H1 (cell line): ENCODE measurements around the gene MKRN2OS. TPM values are rescaled to one million over a fixed set of nuclear protein-coding genes. Genes with fewer than 3 reads are reported as not detected.

Experiments used
- CTCF ChIA-PET: fragments of 300-600 bp; sonication (Branson Sonifier 250); formaldehyde crosslinking; loops from one replicate; lab custom pipeline; 2021; ENCODE audit not compliant: partially characterized antibody; lab: Charles Lee
- POLR2A ChIA-PET: fragments of 300-600 bp; sonication (Branson Sonifier 250); formaldehyde crosslinking; loops from one replicate; lab custom pipeline; 2021; ENCODE audit warnings: inconsistent platforms; ENCODE audit not compliant: partially characterized antibody; lab: Charles Lee
- DNase-seq, 2 experiments: peaks; one replicate each; pipeline versions ENCODE4 v3.0.0 to v3.0.0-alpha.2; 2010 to 2022; ENCODE audit warnings: low spot score in 2 of 2, low read depth in 1 of 2, mixed read lengths in 1 of 2
- FAIRE-seq: peaks from 2 replicates; lab custom pipeline; 2011; peaks lifted over from hg19 to GRCh38; lab: Jason Lieb, UNC
- H2AFZ ChIP-seq: 2 replicates; pipeline ENCODE4 v1.8.1; 2012; ENCODE audit warnings: low read length, inconsistent platforms
- H2AK5ac ChIP-seq: 2 replicates; pipeline ENCODE4 v1.6.1; 2013; ENCODE audit warnings: low read depth, low read length
- H2BK120ac ChIP-seq: replicated peaks from 2 replicates; pipeline ENCODE3; 2013; ENCODE audit warnings: low read depth, low read length, inconsistent platforms
- H2BK12ac ChIP-seq: 2 replicates; pipeline ENCODE4 v1.6.1; 2013; ENCODE audit warnings: low read depth, low read length
- H2BK15ac ChIP-seq: 2 replicates; pipeline ENCODE4 v1.6.1; 2013; ENCODE audit warnings: low read length
- H2BK20ac ChIP-seq: 2 replicates; pipeline ENCODE4 v1.6.1; 2013; ENCODE audit warnings: low read length
- H2BK5ac ChIP-seq: 2 replicates; pipeline ENCODE4 v1.6.1; 2013; ENCODE audit warnings: low read depth, low read length
- H3K14ac ChIP-seq: 2 replicates; pipeline ENCODE4 v1.6.1; 2013; ENCODE audit warnings: inconsistent platforms; ENCODE audit not compliant: insufficient read length
- H3K18ac ChIP-seq: 2 replicates; pipeline ENCODE4 v1.6.1; 2013; ENCODE audit warnings: low read length; ENCODE audit errors: extremely low read depth
- H3K23ac ChIP-seq: 2 replicates; pipeline ENCODE4 v1.6.1; 2013; ENCODE audit warnings: inconsistent platforms; ENCODE audit not compliant: insufficient read length
- H3K23me2 ChIP-seq: 2 replicates; pipeline ENCODE4 v1.6.1; 2013; ENCODE audit warnings: low read depth, low read length
- H3K27ac ChIP-seq: 2 replicates; pipeline ENCODE4 v1.6.1; 2011; ENCODE audit warnings: low read depth, low read length, inconsistent platforms
- H3K27me3 ChIP-seq, 4 experiments: replicated peaks in 1 of 4; 1 replicate in 1 of 4; 2 replicates in 3 of 4; pipeline versions ENCODE4 v1.6.1 to v1.8.1; 2011 to 2013; ENCODE audit warnings: low read length in 3 of 4, mild to moderate bottlenecking in 3 of 4, inconsistent platforms in 2 of 4, mixed read lengths in 2 of 4, moderate library complexity in 1 of 4; ENCODE audit not compliant: control insufficient read depth in 3 of 4, insufficient read depth in 3 of 4; ENCODE audit errors: extremely low read depth in 1 of 4
- H3K36me3 ChIP-seq, 4 experiments: 2 replicates each; pipeline versions ENCODE4 v1.6.1 to v1.8.1; 2011 to 2013; ENCODE audit warnings: mild to moderate bottlenecking in 4 of 4, low read length in 3 of 4, moderate library complexity in 2 of 4, control low read depth in 1 of 4, inconsistent platforms in 1 of 4; ENCODE audit not compliant: insufficient read depth in 4 of 4, control insufficient read depth in 2 of 4
- H3K4ac ChIP-seq: replicated peaks from 2 replicates; pipeline ENCODE3; 2013; ENCODE audit warnings: low read length, low read depth, mixed read lengths, inconsistent platforms; ENCODE audit not compliant: insufficient read length
- H3K4me1 ChIP-seq, 4 experiments: replicated peaks in 1 of 4; 1 replicate in 1 of 4; 2 replicates in 3 of 4; pipeline versions ENCODE4 v1.6.1 to v1.8.1; 2011 to 2013; ENCODE audit warnings: low read length in 3 of 4, inconsistent platforms in 2 of 4, mixed read lengths in 1 of 4; ENCODE audit not compliant: insufficient read depth in 4 of 4, control insufficient read depth in 3 of 4
- H3K4me2 ChIP-seq, 2 experiments: 2 replicates each; pipeline versions ENCODE4 v1.6.1 to v1.8.1; 2011 to 2013; ENCODE audit warnings: low read depth in 2 of 2, low read length in 2 of 2, control low read depth in 1 of 2, inconsistent platforms in 1 of 2, mild to moderate bottlenecking in 1 of 2; ENCODE audit not compliant: insufficient read depth in 1 of 2
- H3K4me3 ChIP-seq, 4 experiments: fragments of 200-600, 300-600 bp in 1 of 4; sonication (generic), shearing (Covaris generic), sonication (Bioruptor Twin) in 1 of 4; 2 replicates each; pipeline versions ENCODE4 v1.5.1 to v1.8.1; 2011 to 2016; ENCODE audit warnings: low read length in 4 of 4, low read depth in 3 of 4, control low read depth in 2 of 4, inconsistent platforms in 2 of 4, mild to moderate bottlenecking in 2 of 4, mixed read lengths in 1 of 4, moderate library complexity in 1 of 4; ENCODE audit not compliant: insufficient read depth in 2 of 4; ENCODE audit errors: extremely low read depth in 1 of 4
- H3K56ac ChIP-seq: replicated peaks from 2 replicates; pipeline ENCODE3; 2013; ENCODE audit warnings: low read depth, mild to moderate bottlenecking, mixed read lengths, low read length, inconsistent platforms; ENCODE audit not compliant: insufficient read length
- H3K79me1 ChIP-seq: 2 replicates; pipeline ENCODE4 v1.6.1; 2013; ENCODE audit warnings: low read depth, low read length, control low read depth
- H3K79me2 ChIP-seq, 2 experiments: 2 replicates each; pipeline versions ENCODE4 v1.6.1 to v1.8.1; 2012 to 2013; ENCODE audit warnings: low read length in 2 of 2, mild to moderate bottlenecking in 2 of 2, inconsistent platforms in 1 of 2; ENCODE audit not compliant: insufficient read depth in 2 of 2, control insufficient read depth in 1 of 2
- H3K9ac ChIP-seq, 4 experiments: replicated peaks in 1 of 4; 1 replicate in 1 of 4; 2 replicates in 3 of 4; pipeline versions ENCODE4 v1.6.1 to v1.8.1; 2011 to 2013; ENCODE audit warnings: low read depth in 3 of 4, low read length in 3 of 4, control low read depth in 2 of 4, mild to moderate bottlenecking in 2 of 4, moderate library complexity in 2 of 4, inconsistent platforms in 1 of 4; ENCODE audit errors: extremely low read depth in 1 of 4
- H3K9me3 ChIP-seq, 2 experiments: 2 replicates each; pipeline versions ENCODE4 v1.6.1 to v1.8.1; 2012 to 2013; ENCODE audit warnings: mild to moderate bottlenecking in 2 of 2, moderate library complexity in 2 of 2, control low read depth in 1 of 2, inconsistent platforms in 1 of 2, low read depth in 1 of 2, low read length in 1 of 2, mixed read lengths in 1 of 2; ENCODE audit not compliant: insufficient read depth in 2 of 2
- H4K20me1 ChIP-seq, 2 experiments: replicated peaks in 1 of 2; 2 replicates each; pipeline versions ENCODE3 to v1.8.1; 2011 to 2013; ENCODE audit warnings: inconsistent platforms in 2 of 2, low read length in 2 of 2, mild to moderate bottlenecking in 1 of 2; ENCODE audit not compliant: insufficient read depth in 2 of 2, control insufficient read depth in 1 of 2
- H4K5ac ChIP-seq: 2 replicates; pipeline ENCODE4 v1.6.1; 2013; ENCODE audit warnings: low read length, low read depth, mixed read lengths, inconsistent platforms; ENCODE audit not compliant: insufficient read length
- H4K8ac ChIP-seq: 2 replicates; pipeline ENCODE4 v1.8.0; 2013; ENCODE audit warnings: mild to moderate bottlenecking, moderate library complexity, low read length, inconsistent platforms; ENCODE audit not compliant: insufficient read depth; ENCODE audit errors: extremely low read depth
- H4K91ac ChIP-seq: replicated peaks from 2 replicates; pipeline ENCODE3; 2013; ENCODE audit warnings: low read length, mixed read lengths, inconsistent platforms; ENCODE audit not compliant: insufficient read length
- ATF3 ChIP-seq: IDR thresholded peaks from 2 replicates; pipeline ENCODE4 v1.6.1; 2011; ENCODE audit warnings: low read depth, mild to moderate bottlenecking, low read length; ENCODE audit not compliant: insufficient read depth
- EGR1 ChIP-seq: IDR thresholded peaks from 2 replicates; pipeline ENCODE4 v1.6.1; 2011; ENCODE audit warnings: low read depth, low read length, borderline replicate concordance
- HDAC2 ChIP-seq, 2 experiments: fragments of 300-600 bp in 1 of 2; sonication (generic) in 1 of 2; IDR thresholded peaks; 2 replicates each; pipeline ENCODE4 v1.6.1; 2011 to 2012; ENCODE audit warnings: low read depth in 2 of 2, low read length in 2 of 2, mild to moderate bottlenecking in 2 of 2, moderate library complexity in 2 of 2, borderline replicate concordance in 1 of 2, inconsistent platforms in 1 of 2
- RBBP5 ChIP-seq: IDR thresholded peaks from 2 replicates; pipeline ENCODE4 v1.7.1; 2012; ENCODE audit warnings: low read depth, mild to moderate bottlenecking, inconsistent platforms, low read length, moderate library complexity, borderline replicate concordance
- SIN3A ChIP-seq, 2 experiments: IDR thresholded peaks in 1 of 2; conservative IDR thresholded peaks in 1 of 2; 2 replicates each; pipeline ENCODE4 v1.6.1; 2011 to 2012; ENCODE audit warnings: low read length in 2 of 2, improper control_type of control experiment in 1 of 2, low read depth in 1 of 2, mild to moderate bottlenecking in 1 of 2
- SP2 ChIP-seq: IDR thresholded peaks from 2 replicates; pipeline ENCODE4 v1.6.1; 2012; ENCODE audit warnings: mild to moderate bottlenecking, low read length, inconsistent platforms
- WGBS, 2 experiments: shearing (Covaris generic) in 1 of 2; methylation state at CpG; one replicate each; pipeline versions ENCODE4 v1.1.6 to v1.1.7; 2013 to 2015; ENCODE audit warnings: low lambda C conversion rate in 2 of 2, mixed read lengths in 2 of 2, inconsistent platforms in 1 of 2, low coverage in 1 of 2, missing lambda C conversion rate in 1 of 2; ENCODE audit not compliant: insufficient replicate concordance in 2 of 2, insufficient coverage in 1 of 2, insufficient read length in 1 of 2; ENCODE audit errors: extremely low coverage in 1 of 2, missing lambda C conversion rate in 1 of 2; 5-methylcytosine and 5-hydroxymethylcytosine counted together
- polyA plus RNA-seq, 7 experiments: library from polyadenylated mRNA; depleted of rRNA in 3 of 7; stranded (reverse) in 5 of 7; unstranded in 2 of 7; fragments of >200 nt in 5 of 7; fragments of 200-250 nt in 2 of 7; gene quantifications; 1 replicate in 5 of 7; 2 replicates in 1 of 7; 4 replicates in 1 of 7; pipeline versions ENCODE4 v1.2.1 to v1.2.3, GENCODE V29; 2011 to 2013; ENCODE audit warnings: missing spikeins in 2 of 7, mixed read lengths in 2 of 7
- total RNA-seq: library from RNA; stranded (reverse); fragmentation: NEBNext Ultra II Directional; extraction: Animal tissue kit (Norgen Biotek cat#: 25700); gene quantifications from 2 replicates; pipeline ENCODE4 v1.2.1, GENCODE V29; 2021

Gene MKRN2OS
- total and polyA plus RNA-seq, 2 of the 8 experiments (the other 6 are each of a cell fraction or from before 2014, with no cell fraction given): 0.15 to 0.41 TPM

- whole genome bisulfite sequencing, 2 experiments: 91% methylated on average over 5 of the region's 5 CpGs; no CpG with 5 or more reads in 1 of the 2 experiments
These were observed 13.1 kb downstream of the MKRN2OS start for GRCh38 chr3:12532182-12532581.

More at GRCh38 chr3:12532182-12532581, 13.1 kb downstream of the MKRN2OS start:
- H3K23ac ChIP-seq: no peak overlapping the region
- POLR2A ChIA-PET: interaction anchor here (0.6 to 1.0 kb wide), 3 partner anchors 12 to 588 kb away, joined by 3 read pairs; partner anchors contain the start of gene MKRN2OS
- no peak for FAIRE-seq
- H2BK20ac ChIP-seq: no peak overlapping the region
- H2AK5ac ChIP-seq: no peak overlapping the region
- H2BK12ac ChIP-seq: no peak overlapping the region
- H3K4ac ChIP-seq: no peak overlapping the region
- H3K79me2 ChIP-seq: no peaks in the 10 kb centered on the region
- no peak overlapping the region for H3K27ac ChIP-seq
- H2BK15ac ChIP-seq: no peak overlapping the region
- peaks cover 0 to 3% of the 10 kb centered on the region in 2 experiments for H4K20me1 ChIP-seq
- H3K27me3 ChIP-seq: no peaks in the 10 kb centered on the region
- CTCF ChIA-PET: no interaction called here
- no peak overlapping the region for H4K91ac ChIP-seq
- H3K4me3 ChIP-seq: no peak overlapping the region
- no peak overlapping the region for H2AFZ ChIP-seq
- H2BK120ac ChIP-seq: no peak overlapping the region
- no peak overlapping the region for H3K9ac ChIP-seq
- H3K4me2 ChIP-seq: no peak overlapping the region
- no peak overlapping the region for H2BK5ac ChIP-seq
- DNase-seq: no peak
- no peak overlapping the region for H3K56ac ChIP-seq
- H3K14ac ChIP-seq: no peak overlapping the region
- no peaks in the 10 kb centered on the region for H3K9me3 ChIP-seq
- no peak overlapping the region for H3K18ac ChIP-seq
- peaks cover 5 to 38% (median 17%) of the 10 kb centered on the region in 4 experiments; a peak in 7 of 8 replicates for H3K36me3 ChIP-seq
- H4K5ac ChIP-seq: no peak overlapping the region
- no peak overlapping the region for H4K8ac ChIP-seq
- no peaks in the 10 kb centered on the region for H3K4me1 ChIP-seq
- TF ChIP-seq SIN3A (conservative IDR thresholded peaks at IDR 0.05 in 1 of 2, IDR thresholded peaks at IDR 0.05 in 1 of 2; ENCODE audit: low read depth in 1 of 2, low read length in 2 of 2): no peak
- no peak for TF ChIP-seq RBBP5
- no peak for TF ChIP-seq EGR1
- no peak for TF ChIP-seq ATF3
- TF ChIP-seq HDAC2 (IDR thresholded peaks at IDR 0.05; ENCODE audit: borderline replicate concordance in 1 of 2, low read depth in 2 of 2, low read length in 2 of 2): no peak
- TF ChIP-seq SP2: no peak
- no peaks in the 10 kb centered on the region for H3K79me1 ChIP-seq
- no peaks in the 10 kb centered on the region for H3K23me2 ChIP-seq
